Vagina (tissue), 2 donors: ENCODE data around the gene KATNA1.

ENCODE experiments used
- CTCF ChIP-seq, 3 experiments: fragments of 450-650 bp in 2 of 3; fragments of 200-600 bp in 1 of 3; sonication (generic) in 1 of 3; IDR thresholded peaks; one replicate each; pipeline ENCODE4 v1.5.1; 2017 to 2019; ENCODE audit warnings: antibody characterized with exemption in 3 of 3, mild to moderate bottlenecking in 2 of 3, moderate library complexity in 2 of 3
- POLR2A ChIP-seq, 2 donors: fragments of 450-650 bp; IDR thresholded peaks; one replicate each; pipeline ENCODE4 v1.6.1; 2017; ENCODE audit warnings: antibody characterized with exemption in 2 of 2, mild to moderate bottlenecking in 2 of 2, moderate library complexity in 2 of 2

- TF ChIP-seq POLR2A (IDR thresholded peaks at IDR 0.05) (no peak), CTCF (IDR thresholded peaks at IDR 0.05) (no peak)
Measured at GRCh38 chr6:149636124-149636523, 12.4 kb downstream of the KATNA1 start.
